Peyer's patch (tissue), 4 donors: ENCODE measurements around the gene MUC5AC. TPM values are rescaled to one million over a fixed set of nuclear protein-coding genes. Genes with fewer than 3 reads are reported as not detected.

ENCODE experiments used
- DNase-seq, 3 donors: peaks; one replicate each; pipeline ENCODE4 v3.0.0-alpha.2; 2017 to 2019
- H3K27ac ChIP-seq, 4 donors: fragments of 200-600 bp; sonication (generic); one replicate each; pipeline ENCODE4 v1.5.1; 2016 to 2019
- H3K27me3 ChIP-seq, 2 donors: fragments of 200-600 bp; sonication (generic); one replicate each; pipeline ENCODE4 v1.5.1; 2019
- H3K36me3 ChIP-seq, 3 donors: fragments of 200-600 bp; sonication (generic); one replicate each; pipeline ENCODE4 v1.5.1; 2016 to 2019
- H3K4me1 ChIP-seq, 4 donors: fragments of 200-600 bp; sonication (generic); one replicate each; pipeline ENCODE4 v1.5.1; 2016 to 2019
- H3K4me3 ChIP-seq, 4 donors: fragments of 200-600 bp; sonication (generic); 1 replicate in 3 of 4; 2 replicates in 1 of 4; pipeline ENCODE4 v1.5.1; 2016 to 2019; ENCODE audit warnings: mild to moderate bottlenecking in 1 of 4
- H3K9me3 ChIP-seq, 4 donors: fragments of 200-600 bp; sonication (generic); one replicate each; pipeline ENCODE4 v1.5.1; 2016 to 2019; ENCODE audit warnings: mild to moderate bottlenecking in 1 of 4
- POLR2A ChIP-seq, 2 donors: fragments of 450-650 bp; IDR thresholded peaks; one replicate each; pipeline ENCODE4 v1.5.1; 2017; ENCODE audit warnings: antibody characterized with exemption in 2 of 2, mild to moderate bottlenecking in 2 of 2, moderate library complexity in 2 of 2
- total RNA-seq, 4 donors: library from RNA; depleted of rRNA; stranded (reverse); fragments of >200 nt; gene quantifications; one replicate each; pipeline ENCODE4 v1.1.0, GENCODE V29; 2016
- TF ChIP-seq, protein P1 (sequence below), 6 experiments: fragments of 450-650 bp in 4 of 6; fragments of 200-600 bp in 2 of 6; sonication (generic) in 1 of 6; IDR thresholded peaks; one replicate each; pipeline ENCODE4 v1.5.1; 2017 to 2019; ENCODE audit warnings: antibody characterized with exemption in 6 of 6, mild to moderate bottlenecking in 3 of 6, moderate library complexity in 1 of 6

MUC5AC gene
- total RNA-seq, 4 donors from 2014 or later = not detected

- Histone ChIP-seq H3K36me3 (no peaks in the 10 kb centered on the region), H3K27me3 (no peaks in the 10 kb centered on the region), H3K9me3 (peaks cover 0 to 12% (median 0%) of the 10 kb centered on the region in 4 donors), H3K4me3 (no peak overlapping the region), H3K4me1 (no peaks in the 10 kb centered on the region), H3K27ac (no peak overlapping the region)
- TF ChIP-seq, protein P1, sequence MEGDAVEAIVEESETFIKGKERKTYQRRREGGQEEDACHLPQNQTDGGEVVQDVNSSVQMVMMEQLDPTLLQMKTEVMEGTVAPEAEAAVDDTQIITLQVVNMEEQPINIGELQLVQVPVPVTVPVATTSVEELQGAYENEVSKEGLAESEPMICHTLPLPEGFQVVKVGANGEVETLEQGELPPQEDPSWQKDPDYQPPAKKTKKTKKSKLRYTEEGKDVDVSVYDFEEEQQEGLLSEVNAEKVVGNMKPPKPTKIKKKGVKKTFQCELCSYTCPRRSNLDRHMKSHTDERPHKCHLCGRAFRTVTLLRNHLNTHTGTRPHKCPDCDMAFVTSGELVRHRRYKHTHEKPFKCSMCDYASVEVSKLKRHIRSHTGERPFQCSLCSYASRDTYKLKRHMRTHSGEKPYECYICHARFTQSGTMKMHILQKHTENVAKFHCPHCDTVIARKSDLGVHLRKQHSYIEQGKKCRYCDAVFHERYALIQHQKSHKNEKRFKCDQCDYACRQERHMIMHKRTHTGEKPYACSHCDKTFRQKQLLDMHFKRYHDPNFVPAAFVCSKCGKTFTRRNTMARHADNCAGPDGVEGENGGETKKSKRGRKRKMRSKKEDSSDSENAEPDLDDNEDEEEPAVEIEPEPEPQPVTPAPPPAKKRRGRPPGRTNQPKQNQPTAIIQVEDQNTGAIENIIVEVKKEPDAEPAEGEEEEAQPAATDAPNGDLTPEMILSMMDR (IDR thresholded peaks at IDR 0.05) = no peak
- no peak for TF ChIP-seq POLR2A (IDR thresholded peaks at IDR 0.05)
- peak in 2 of 3 donors; percentile 5 to 11 for DNase-seq
Measured at GRCh38 chr11:1139441-1140083, 18.2 kb upstream of the MUC5AC start.

DNA sequence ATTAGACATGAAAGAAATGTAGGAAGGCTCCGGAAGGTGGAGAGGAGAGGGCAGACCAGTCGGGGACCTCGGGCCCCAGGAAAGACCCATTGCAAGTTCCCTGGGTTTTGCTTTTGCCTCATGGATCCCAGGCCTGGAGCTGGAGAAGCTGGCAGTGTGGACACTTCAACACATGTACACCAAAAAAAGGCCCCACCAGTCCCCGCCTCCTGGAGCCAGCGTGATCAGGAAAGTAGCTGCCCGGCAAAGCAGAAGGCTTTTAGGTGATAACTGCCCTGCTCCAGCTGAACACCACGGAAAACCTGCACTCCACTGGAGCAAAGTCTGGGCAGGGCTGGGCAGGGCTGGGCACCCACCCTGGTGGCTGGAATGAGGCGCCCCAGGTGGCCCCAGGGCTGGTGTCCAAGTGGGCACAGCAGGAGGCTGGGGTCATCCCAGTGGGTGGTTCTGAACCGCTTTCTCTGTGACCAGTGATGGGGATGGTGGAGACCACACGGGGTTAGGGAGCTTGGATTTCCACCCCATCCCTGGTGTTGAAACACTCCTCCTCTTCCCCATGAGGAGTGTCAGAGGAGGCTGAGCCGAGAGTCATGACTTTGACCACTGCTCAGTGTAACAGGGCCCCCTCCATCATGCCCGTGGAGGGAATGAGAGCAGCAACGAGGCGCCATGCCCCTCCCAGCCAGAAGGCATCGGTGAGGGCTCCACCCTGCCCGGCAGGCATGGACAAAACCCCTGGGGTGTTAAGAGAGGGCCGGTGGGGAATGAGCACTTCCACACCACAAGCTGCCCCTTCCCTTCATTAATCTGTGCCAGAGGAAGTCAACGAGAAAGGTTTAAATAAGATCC is 16.9 kb upstream of the MUC5AC start:
- DNase-seq = peak in 2 of 3 donors; percentile 6 to 23
- Histone ChIP-seq H3K36me3 (no peaks in the 10 kb centered on the region), H3K27me3 (no peaks in the 10 kb centered on the region), H3K4me3 (no peak overlapping the region), H3K27ac (no peak overlapping the region), H3K4me1 (no peaks in the 10 kb centered on the region), H3K9me3 (peaks cover 0 to 7% (median 0%) of the 10 kb centered on the region in 4 donors)
- no peak for TF ChIP-seq POLR2A (IDR thresholded peaks at IDR 0.05)
- TF ChIP-seq, protein P1 (IDR thresholded peaks at IDR 0.05) = no peak

- no peaks in the 10 kb centered on the region for H3K36me3 ChIP-seq
- no peak overlapping the region for H3K4me3 ChIP-seq
- no peak overlapping the region for H3K27ac ChIP-seq
- H3K4me1 ChIP-seq = no peaks in the 10 kb centered on the region
- H3K9me3 ChIP-seq = peaks cover 0 to 7% (median 0%) of the 10 kb centered on the region in 4 donors
- DNase-seq = peak in 1 of 3 donors; percentile 1
- no peaks in the 10 kb centered on the region for H3K27me3 ChIP-seq
- TF ChIP-seq, protein P1 (IDR thresholded peaks at IDR 0.05) = no peak
- TF ChIP-seq POLR2A (IDR thresholded peaks at IDR 0.05) = no peak
Measured at GRCh38 chr11:1146365-1146764, 11.4 kb upstream of the MUC5AC start.

GRCh38 chr11:1147792-1148191 is 10.0 kb upstream of the MUC5AC start:
- Histone ChIP-seq H3K36me3 (no peaks in the 10 kb centered on the region), H3K4me3 (no peak overlapping the region), H3K27ac (no peak overlapping the region), H3K27me3 (no peaks in the 10 kb centered on the region), H3K4me1 (no peaks in the 10 kb centered on the region), H3K9me3 (peaks cover 0 to 7% (median 0%) of the 10 kb centered on the region in 4 donors)
- DNase-seq = no peak
- TF ChIP-seq POLR2A (IDR thresholded peaks at IDR 0.05) = no peak
- TF ChIP-seq, protein P1 (IDR thresholded peaks at IDR 0.05) = no peak

DNA sequence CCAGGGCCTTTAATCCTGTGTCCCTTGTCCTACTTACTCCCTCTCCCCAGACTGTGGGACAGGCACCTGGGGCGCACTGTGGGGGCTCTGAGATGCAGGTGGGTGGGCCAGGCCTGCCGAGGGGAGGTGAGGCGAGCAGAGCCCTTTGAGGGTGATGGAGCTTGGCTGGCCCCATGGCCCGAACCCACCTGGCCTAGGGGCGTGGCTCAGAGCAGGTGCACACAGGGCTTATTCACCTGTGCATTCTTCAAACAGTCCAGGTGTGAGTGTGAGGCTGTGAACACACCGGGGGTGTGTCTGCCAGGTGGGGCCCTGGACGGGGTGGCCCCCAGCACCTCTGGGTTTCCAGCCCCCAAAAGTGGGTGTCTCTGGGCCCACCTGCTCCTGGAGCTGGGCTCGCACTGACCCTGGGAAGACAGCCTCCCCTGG is 9.0 kb upstream of the MUC5AC start:
- H3K27me3 ChIP-seq = no peaks in the 10 kb centered on the region
- H3K9me3 ChIP-seq = peaks cover 0 to 5% (median 0%) of the 10 kb centered on the region in 4 donors
- no peaks in the 10 kb centered on the region for H3K36me3 ChIP-seq
- H3K4me1 ChIP-seq = no peaks in the 10 kb centered on the region
- no peak for TF ChIP-seq POLR2A (IDR thresholded peaks at IDR 0.05)
- TF ChIP-seq, protein P1 (IDR thresholded peaks at IDR 0.05) = no peak
- DNase-seq = peak in 1 of 3 donors; percentile 46
- no peak overlapping the region for H3K4me3 ChIP-seq
- no peak overlapping the region for H3K27ac ChIP-seq
